ENCODE results near the gene CDH20. TPM values are rescaled to one million over a fixed set of nuclear protein-coding genes. Genes with fewer than 3 reads are reported as not detected.

The CDH20 gene
- total RNA-seq (2014; rRNA removed; shearing (Covaris generic)), result not detected in 2 replicates

GRCh38 chr18:61333271-61333745, at the start of gene CDH20:
Gene CDH20 (plus strand): TSS chr18:61333430.
- Histone ChIP-seq H3K9me3 (replicated peaks) (no peaks in the 10 kb centered on the region), H3K27ac (no peak within 1 kb of the TSS), H3K4me3 (no peak within 1 kb of the TSS), H3K36me3 (no peaks in the 10 kb centered on the region), H3K4me1 (replicated peaks) (0 out of 2 replicates have a peak, but pooled peaks cover 4% of the 10 kb centered on the region), H3K27me3 (replicated peaks) (peaks cover 74% of the 10 kb centered on the region)
- no peak for DNase-seq (ENCODE audit: low read depth in 1 of 2, low spot score in 2 of 2)

DNA sequence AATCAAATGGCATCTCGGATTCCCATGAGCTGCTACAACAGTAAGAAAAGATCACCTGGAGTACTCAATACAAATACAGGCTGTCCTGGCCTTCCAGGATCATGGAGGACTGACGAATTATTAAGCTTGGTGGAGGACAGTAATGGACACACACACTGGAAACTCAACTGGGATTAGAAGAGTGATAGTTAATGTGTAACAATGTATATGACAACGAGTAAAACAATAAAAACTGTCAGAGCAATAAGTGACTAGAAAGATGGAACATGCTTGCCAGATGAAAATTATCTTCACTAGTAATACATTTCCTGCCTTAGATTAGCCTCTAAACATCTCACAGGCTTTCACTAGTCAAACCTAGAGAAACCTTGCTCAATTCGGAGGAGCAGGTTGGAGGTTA, 49.2 kb upstream of the CDH20 start:
- DNase-seq (ENCODE audit: low read depth in 1 of 2, low spot score in 2 of 2), result no peak
- Histone ChIP-seq H3K36me3 (no peaks in the 10 kb centered on the region), H3K27me3 (replicated peaks) (no peaks in the 10 kb centered on the region; the same call in 1 of the 2 replicates), H3K9me3 (replicated peaks) (no peaks in the 10 kb centered on the region), H3K27ac (no peak overlapping the region), H3K4me1 (replicated peaks) (no peaks in the 10 kb centered on the region), H3K4me3 (no peak overlapping the region)

DNA sequence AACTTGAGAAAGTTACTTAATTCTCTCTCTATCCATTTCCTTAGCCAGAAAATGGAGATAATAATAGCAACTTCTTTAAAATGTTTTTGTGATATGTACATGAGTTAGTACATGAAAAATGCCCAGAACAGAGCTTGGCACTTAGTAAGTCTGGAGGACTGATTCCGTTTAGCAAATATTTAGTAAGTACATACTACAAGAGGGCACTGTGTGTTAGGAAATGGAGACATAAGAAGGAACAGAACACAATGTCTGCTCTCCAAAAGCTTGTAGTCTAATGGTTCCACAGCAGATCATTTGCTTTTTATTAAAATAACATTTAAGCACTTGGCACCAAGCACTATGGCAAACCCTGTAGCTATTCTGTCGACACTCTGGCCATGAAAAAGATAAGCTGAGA, 47.5 kb upstream of the CDH20 start:
- no peak for DNase-seq (ENCODE audit: low read depth in 1 of 2, low spot score in 2 of 2)
- Histone ChIP-seq H3K36me3 (no peaks in the 10 kb centered on the region), H3K27ac (no peak overlapping the region)

GRCh38 chr18:61286867-61287266, 46.4 kb upstream of the CDH20 start:
- H3K4me3 ChIP-seq, result no peak overlapping the region
- no peaks in the 10 kb centered on the region for H3K9me3 ChIP-seq (replicated peaks)
- no peaks in the 10 kb centered on the region for H3K36me3 ChIP-seq
- no peak overlapping the region for H3K27ac ChIP-seq
- no peaks in the 10 kb centered on the region; the same call in 1 of the 2 replicates for H3K27me3 ChIP-seq (replicated peaks)
- no peaks in the 10 kb centered on the region for H3K4me1 ChIP-seq (replicated peaks)
- no peak for DNase-seq (ENCODE audit: low read depth in 1 of 2, low spot score in 2 of 2)

More for the DNA sequence above, 47.5 kb upstream of the CDH20 start:
- no peak overlapping the region for H3K4me3 ChIP-seq
- no peaks in the 10 kb centered on the region; the same call in 1 of the 2 replicates for H3K27me3 ChIP-seq (replicated peaks)
- no peaks in the 10 kb centered on the region for H3K9me3 ChIP-seq (replicated peaks)
- H3K4me1 ChIP-seq (replicated peaks), result no peaks in the 10 kb centered on the region

- DNase-seq (ENCODE audit: low read depth in 1 of 2, low spot score in 2 of 2), result no peak
- no peaks in the 10 kb centered on the region for H3K4me1 ChIP-seq (replicated peaks)
- no peak overlapping the region for H3K27ac ChIP-seq
- H3K9me3 ChIP-seq (replicated peaks), result no peaks in the 10 kb centered on the region
- 0 out of 2 replicates have a peak, but pooled peaks cover 2% of the 10 kb centered on the region for H3K27me3 ChIP-seq (replicated peaks)
- no peaks in the 10 kb centered on the region for H3K36me3 ChIP-seq
- no peak overlapping the region for H3K4me3 ChIP-seq
Observed at GRCh38 chr18:61290616-61291015, 42.6 kb upstream of the CDH20 start.

- Histone ChIP-seq H3K27me3 (replicated peaks) (0 out of 2 replicates have a peak, but pooled peaks cover 2% of the 10 kb centered on the region), H3K9me3 (replicated peaks) (no peaks in the 10 kb centered on the region), H3K4me1 (replicated peaks) (no peaks in the 10 kb centered on the region), H3K36me3 (no peaks in the 10 kb centered on the region), H3K27ac (no peak overlapping the region), H3K4me3 (no peak overlapping the region)
- no peak for DNase-seq (ENCODE audit: low read depth in 1 of 2, low spot score in 2 of 2)
Observed at GRCh38 chr18:61292280-61293035, 40.8 kb upstream of the CDH20 start.

DNA sequence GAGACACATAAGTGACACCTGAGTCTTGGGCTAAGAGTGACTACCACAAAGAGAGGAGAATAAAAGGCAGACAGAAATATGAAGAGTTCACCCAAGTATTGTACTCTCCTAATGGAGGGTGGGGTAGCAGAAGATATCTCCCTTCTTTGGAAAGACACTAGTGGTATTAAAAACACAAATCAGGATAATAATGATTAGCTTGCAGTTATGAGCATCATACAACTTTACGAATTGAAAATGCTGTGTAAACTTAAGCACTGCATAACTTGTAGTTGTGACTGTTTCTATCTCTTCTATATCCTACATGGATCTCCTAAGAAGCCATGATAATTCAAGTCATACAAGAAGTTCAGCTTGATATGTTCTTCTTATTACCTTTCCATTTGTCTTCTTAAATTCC, 38.1 kb upstream of the CDH20 start:
- H3K36me3 ChIP-seq, result no peaks in the 10 kb centered on the region
- DNase-seq (ENCODE audit: low read depth in 1 of 2, low spot score in 2 of 2), result no peak
- H3K27ac ChIP-seq, result no peak overlapping the region
- 0 out of 2 replicates have a peak, but pooled peaks cover 2% of the 10 kb centered on the region for H3K27me3 ChIP-seq (replicated peaks)
- H3K9me3 ChIP-seq (replicated peaks), result no peaks in the 10 kb centered on the region
- H3K4me3 ChIP-seq, result no peak overlapping the region
- no peaks in the 10 kb centered on the region for H3K4me1 ChIP-seq (replicated peaks)

DNA sequence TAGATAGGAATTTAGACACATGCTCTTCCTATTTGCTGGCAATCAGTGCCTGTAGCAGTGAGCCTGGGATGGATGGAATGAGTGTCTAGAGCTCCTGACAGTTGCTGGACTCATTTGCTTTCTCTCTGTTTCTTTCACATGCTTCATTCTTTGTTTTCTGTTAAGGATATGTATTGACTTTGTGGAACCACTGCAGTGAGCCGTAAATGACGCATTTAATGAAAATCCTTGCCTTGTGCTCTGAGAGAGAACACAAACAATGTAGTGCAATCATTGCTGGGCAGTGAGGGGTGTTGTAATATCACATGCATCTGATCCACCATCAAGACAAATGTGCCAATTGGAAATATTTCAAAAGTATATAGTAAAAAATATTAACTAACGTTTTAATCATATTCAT, 25.2 kb upstream of the CDH20 start:
- Histone ChIP-seq H3K9me3 (replicated peaks) (no peaks in the 10 kb centered on the region), H3K4me1 (replicated peaks) (no peaks in the 10 kb centered on the region), H3K36me3 (no peaks in the 10 kb centered on the region), H3K4me3 (no peak overlapping the region), H3K27me3 (replicated peaks) (0 out of 2 replicates have a peak, but pooled peaks cover 5% of the 10 kb centered on the region), H3K27ac (no peak overlapping the region)
- DNase-seq (ENCODE audit: low read depth in 1 of 2, low spot score in 2 of 2), result no peak

GRCh38 chr18:61308795-61309393, 24.3 kb upstream of the CDH20 start:
- Histone ChIP-seq H3K4me1 (replicated peaks) (no peaks in the 10 kb centered on the region), H3K4me3 (no peak overlapping the region), H3K27me3 (replicated peaks) (0 out of 2 replicates have a peak, but pooled peaks cover 5% of the 10 kb centered on the region), H3K36me3 (no peaks in the 10 kb centered on the region), H3K9me3 (replicated peaks) (no peaks in the 10 kb centered on the region), H3K27ac (no peak overlapping the region)
- no peak for DNase-seq (ENCODE audit: low read depth in 1 of 2, low spot score in 2 of 2)

DNA sequence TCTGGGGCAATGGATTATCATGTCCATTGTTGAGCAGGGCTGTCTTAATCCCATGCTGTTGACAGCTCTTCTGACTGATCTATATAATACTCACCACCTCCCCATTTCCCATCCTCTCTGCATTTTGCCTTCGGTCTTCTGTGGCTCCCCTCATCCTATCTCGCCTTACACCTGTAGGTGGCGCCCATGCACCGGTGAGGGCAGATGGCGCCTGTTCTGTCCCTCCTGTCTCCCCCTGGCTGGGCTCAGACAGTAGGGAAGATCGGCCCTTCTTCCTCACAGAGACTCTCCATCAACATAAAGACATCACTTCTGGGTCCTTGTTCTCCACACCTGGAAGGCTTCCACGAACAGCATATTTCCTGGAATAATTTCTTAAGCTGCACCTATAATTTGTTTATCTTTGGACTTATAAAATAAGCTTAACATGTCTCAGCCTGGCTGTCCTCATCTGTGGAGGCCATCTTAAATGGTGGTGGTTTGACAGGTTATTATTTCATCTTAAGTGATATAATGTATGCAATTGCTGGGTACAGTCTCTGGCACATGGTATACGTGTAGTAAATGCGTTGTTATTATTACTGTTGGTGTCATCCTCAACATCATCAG, 10.9 kb upstream of the CDH20 start:
- Histone ChIP-seq H3K9me3 (replicated peaks) (no peaks in the 10 kb centered on the region), H3K27me3 (replicated peaks) (no peaks in the 10 kb centered on the region; the same call in 1 of the 2 replicates), H3K27ac (no peak overlapping the region), H3K4me3 (no peak overlapping the region), H3K4me1 (replicated peaks) (no peaks in the 10 kb centered on the region), H3K36me3 (no peaks in the 10 kb centered on the region)
- peak; percentile 55 to 72 for DNase-seq (ENCODE audit: low read depth in 1 of 2, low spot score in 2 of 2)

DNA sequence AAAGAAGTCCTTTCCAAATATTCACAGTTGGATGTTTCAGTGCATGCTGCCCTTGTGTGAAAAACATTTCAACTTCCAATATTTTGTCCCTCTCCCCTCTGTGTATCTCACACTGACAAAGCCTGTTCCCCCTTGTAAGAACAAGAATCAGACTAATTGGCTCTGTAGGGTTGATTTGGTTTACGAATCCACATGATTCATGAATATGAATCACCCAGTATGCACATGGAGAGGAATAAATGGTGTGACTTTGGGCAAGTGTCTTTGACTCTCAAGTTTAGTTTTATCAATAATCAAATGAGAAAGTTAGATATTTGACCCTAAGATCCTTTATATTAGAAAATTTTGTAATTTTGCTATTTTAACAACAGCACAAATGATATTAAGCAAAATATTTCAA, 9.3 kb upstream of the CDH20 start:
- no peaks in the 10 kb centered on the region for H3K4me1 ChIP-seq (replicated peaks)
- peaks cover 1% of the 10 kb centered on the region for H3K27me3 ChIP-seq (replicated peaks)
- H3K36me3 ChIP-seq, result no peaks in the 10 kb centered on the region
- no peak overlapping the region for H3K27ac ChIP-seq
- H3K4me3 ChIP-seq, result no peak overlapping the region
- DNase-seq (ENCODE audit: low read depth in 1 of 2, low spot score in 2 of 2), result no peak
- H3K9me3 ChIP-seq (replicated peaks), result no peaks in the 10 kb centered on the region

DNA sequence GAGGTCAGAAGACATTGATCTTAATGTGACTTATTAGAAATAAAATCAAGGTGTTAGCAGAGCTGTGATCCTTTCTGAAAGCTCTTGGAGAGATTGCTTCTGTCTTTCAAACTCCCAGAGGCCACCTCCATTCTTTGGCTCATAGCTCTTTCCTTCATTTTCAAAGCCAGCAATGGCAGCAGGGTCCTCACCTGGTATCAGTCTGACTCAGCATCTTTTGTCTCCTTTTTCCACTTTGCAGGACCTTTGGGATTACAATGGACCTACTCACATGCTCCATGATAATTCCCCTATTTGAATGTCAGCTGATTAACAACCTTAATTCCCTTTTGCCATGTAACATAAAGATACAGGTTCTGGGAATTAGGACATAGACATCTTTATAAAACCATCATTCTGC, 6.8 kb upstream of the CDH20 start:
- Histone ChIP-seq H3K36me3 (no peaks in the 10 kb centered on the region), H3K4me1 (replicated peaks) (no peaks in the 10 kb centered on the region), H3K27ac (no peak overlapping the region), H3K4me3 (no peak overlapping the region), H3K27me3 (replicated peaks) (peaks cover 16% of the 10 kb centered on the region), H3K9me3 (replicated peaks) (no peaks in the 10 kb centered on the region)
- DNase-seq (ENCODE audit: low read depth in 1 of 2, low spot score in 2 of 2), result no peak

- no peak overlapping the region for H3K4me3 ChIP-seq
- no peak overlapping the region for H3K27ac ChIP-seq
- no peaks in the 10 kb centered on the region for H3K9me3 ChIP-seq (replicated peaks)
- H3K27me3 ChIP-seq (replicated peaks), result peaks cover 42% of the 10 kb centered on the region
- DNase-seq (ENCODE audit: low read depth in 1 of 2, low spot score in 2 of 2), result no peak
- H3K36me3 ChIP-seq, result no peaks in the 10 kb centered on the region
- H3K4me1 ChIP-seq (replicated peaks), result 0 out of 2 replicates have a peak, but pooled peaks cover 4% of the 10 kb centered on the region
Observed at GRCh38 chr18:61329398-61329797, 3.8 kb upstream of the CDH20 start.

DNA sequence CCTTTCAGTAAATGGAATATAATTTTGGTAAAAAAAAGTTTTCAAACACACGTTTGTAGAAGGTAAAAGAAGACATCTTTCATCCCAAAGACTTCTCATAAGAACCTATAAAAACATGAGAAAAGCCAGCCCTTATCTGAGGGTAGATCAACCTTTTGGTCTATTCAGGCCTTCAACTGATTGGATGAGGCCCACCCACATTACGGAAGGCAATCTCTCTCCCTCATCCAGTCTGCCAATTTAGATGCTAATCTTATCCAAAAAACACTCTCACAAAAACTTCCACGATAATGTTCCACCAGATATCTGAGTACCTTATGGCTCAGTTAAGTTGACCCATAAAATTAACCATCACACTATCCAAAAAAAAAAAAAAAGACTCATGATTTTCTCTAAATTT, 2.2 kb upstream of the CDH20 start:
- Histone ChIP-seq H3K4me3 (no peak overlapping the region), H3K9me3 (replicated peaks) (no peaks in the 10 kb centered on the region), H3K36me3 (no peaks in the 10 kb centered on the region), H3K27ac (no peak overlapping the region), H3K27me3 (replicated peaks) (peaks cover 58% of the 10 kb centered on the region), H3K4me1 (replicated peaks) (0 out of 2 replicates have a peak, but pooled peaks cover 4% of the 10 kb centered on the region)
- no peak for DNase-seq (ENCODE audit: low read depth in 1 of 2, low spot score in 2 of 2)
